K562 (cell line): ENCODE data around the gene EIF5A2. TPM values are rescaled to one million over a fixed set of nuclear protein-coding genes. Genes with fewer than 3 reads are reported as not detected.
A peak's percentile ranks its signal among the peaks of the same experiment; 100 is the strongest.

ENCODE experiments used
- ATAC-seq: fragments of 200-7000 bp; cut with Tn5 transposase; 3 replicates; pipeline ENCODE4 v1.9.1; 2020; ENCODE audit warnings: moderate library complexity
- BruUV-seq: library from RNA; stranded (reverse); fragments of 400-500 nt; replicated peaks from 2 replicates; lab custom pipeline; 2021; lab: Mats Ljungman, UMichigan
- CTCF ChIA-PET: fragments of 300-600 bp; formaldehyde crosslinking; extraction: SDS; loops from one replicate; lab custom pipeline; 2021; ENCODE audit warnings: low intra/inter-chr PET ratio; lab: Yijun Ruan, JAX
- POLR2A ChIA-PET: fragments of 300-600, 350-650 bp; sonication (Branson Sonifier 250); formaldehyde crosslinking; extraction: SDS; loops from one replicate; lab custom pipeline; 2021; ENCODE audit warnings: antibody characterized with exemption, inconsistent platforms; lab: Yijun Ruan, JAX
- DNase-seq, 4 experiments: peaks; one replicate each; pipeline versions ENCODE4 v3.0.0 to v3.0.0-alpha.2; 2011 to 2018; ENCODE audit warnings: low spot score in 3 of 4, mixed read lengths in 3 of 4; ENCODE audit errors: extremely low read depth in 1 of 4
- FAIRE-seq: peaks from 2 replicates; lab custom pipeline; 2011; peaks lifted over from hg19 to GRCh38; lab: Jason Lieb, UNC
- H2AFZ ChIP-seq: 2 replicates; pipeline ENCODE4 v1.6.0; 2011; ENCODE audit warnings: low read depth, low read length, control low read depth, inconsistent platforms
- H3K27ac ChIP-seq: fragments of 200-600 bp; 3 replicates; pipeline ENCODE4 v1.8.0; 2011; ENCODE audit warnings: low read depth, mild to moderate bottlenecking, control low read depth, inconsistent platforms, low read length, moderate library complexity, mixed read lengths; ENCODE audit errors: extremely low read depth
- H3K27me3 ChIP-seq, 2 experiments: fragments of 300-600 bp in 1 of 2; 2 replicates in 1 of 2; 3 replicates in 1 of 2; pipeline versions ENCODE4 v1.6.0 to v1.8.0; 2011; ENCODE audit warnings: inconsistent platforms in 2 of 2, low read length in 2 of 2, mild to moderate bottlenecking in 1 of 2, mixed read lengths in 1 of 2, moderate library complexity in 1 of 2; ENCODE audit not compliant: control insufficient read depth in 2 of 2, insufficient read depth in 2 of 2
- H3K36me3 ChIP-seq: fragments of 300-600 bp; 3 replicates; pipeline ENCODE4 v1.8.0; 2011; ENCODE audit warnings: mild to moderate bottlenecking, low read length, inconsistent platforms; ENCODE audit not compliant: control insufficient read depth, insufficient read depth
- H3K4me1 ChIP-seq, 2 experiments: fragments of 200-600 bp in 1 of 2; replicated peaks in 1 of 2; 2 replicates in 1 of 2; 3 replicates in 1 of 2; pipeline versions ENCODE4 v1.5.1 to v1.8.0; 2011; ENCODE audit warnings: inconsistent platforms in 2 of 2, low read length in 2 of 2, mild to moderate bottlenecking in 1 of 2, mixed read lengths in 1 of 2, moderate library complexity in 1 of 2; ENCODE audit not compliant: control insufficient read depth in 2 of 2, insufficient read depth in 2 of 2
- H3K4me2 ChIP-seq: 2 replicates; pipeline ENCODE4 v1.6.1; 2011; ENCODE audit warnings: low read length, control low read depth, inconsistent platforms, mixed read lengths; ENCODE audit not compliant: insufficient read depth
- H3K4me3 ChIP-seq: fragments of 200-600 bp; sonication (generic), shearing (Covaris generic); 2 replicates; pipeline ENCODE4 v1.5.1; 2016; ENCODE audit warnings: control low read depth, inconsistent platforms
- H3K79me2 ChIP-seq: fragments of 200-600 bp; 3 replicates; pipeline ENCODE4 v1.8.0; 2011; ENCODE audit warnings: low read length, inconsistent platforms; ENCODE audit not compliant: control insufficient read depth, insufficient read depth
- H3K9ac ChIP-seq, 2 experiments: 2 replicates each; pipeline versions ENCODE4 v1.6.0 to v1.6.1; 2011; ENCODE audit warnings: low read depth in 2 of 2, low read length in 2 of 2, control low read depth in 1 of 2, inconsistent platforms in 1 of 2, mild to moderate bottlenecking in 1 of 2, mixed read lengths in 1 of 2; ENCODE audit not compliant: insufficient read depth in 1 of 2
- H3K9me1 ChIP-seq: one replicate; pipeline ENCODE4 v1.6.0; 2011; ENCODE audit warnings: inconsistent platforms, mild to moderate bottlenecking, low read length, moderate library complexity; ENCODE audit not compliant: control insufficient read depth, insufficient read depth
- H3K9me3 ChIP-seq: replicated peaks from 2 replicates; pipeline ENCODE4 v1.5.1; 2011; ENCODE audit warnings: low read depth, low read length, inconsistent platforms; ENCODE audit not compliant: control insufficient read depth, insufficient read depth
- H4K20me1 ChIP-seq: replicated peaks from 2 replicates; pipeline ENCODE4 v1.6.1; 2011; ENCODE audit warnings: low read length, inconsistent platforms, mixed read lengths; ENCODE audit not compliant: control insufficient read depth, insufficient read depth
- C11orf30 ChIP-seq: fragments of 450-650 bp; IDR thresholded peaks from 2 replicates; pipeline ENCODE4 v1.6.1; 2016; ENCODE audit warnings: low read depth, mild to moderate bottlenecking
- CEBPG ChIP-seq, 3 experiments: fragments of 200-800 bp in 1 of 3; sonication (Bioruptor generic) in 1 of 3; sonication (generic) in 1 of 3; formaldehyde crosslinking in 1 of 3; IDR thresholded peaks in 2 of 3; conservative IDR thresholded peaks in 1 of 3; 2 replicates each; pipeline versions ENCODE4 v1.6.1 to v1.8.0; 2016 to 2022; ENCODE audit warnings: missing compliant biosample characterization in 2 of 3, missing genetic modification characterization in 2 of 3, mild to moderate bottlenecking in 1 of 3, missing genetic modification reagents in 1 of 3
- NR4A1 ChIP-seq, 2 experiments: fragments of 250-450 bp in 1 of 2; fragments of 450-650 bp in 1 of 2; sonication (Bioruptor Pico) in 1 of 2; IDR thresholded peaks; 2 replicates each; pipeline versions ENCODE4 v1.4.0 to v1.6.1; 2016 to 2020; ENCODE audit warnings: mild to moderate bottlenecking in 2 of 2, missing compliant biosample characterization in 1 of 2, missing genetic modification characterization in 1 of 2, moderate library complexity in 1 of 2
- TRIM24 ChIP-seq, 2 experiments: fragments of 450-650 bp; IDR thresholded peaks; 2 replicates each; pipeline ENCODE4 v1.6.1; 2016
- XRCC5 ChIP-seq: fragments of 200-400 bp; formaldehyde crosslinking; IDR thresholded peaks from 2 replicates; pipeline ENCODE4 v1.6.1; 2017; ENCODE audit warnings: low read depth, mild to moderate bottlenecking, low read length
- ZNF143 ChIP-seq: sonication (generic); formaldehyde crosslinking; IDR thresholded peaks from 2 replicates; pipeline ENCODE4 v1.9.0; 2022; ENCODE audit warnings: mild to moderate bottlenecking, missing genetic modification reagents
- ZNF316 ChIP-seq: fragments of 450-650 bp; IDR thresholded peaks from 2 replicates; pipeline ENCODE4 v1.6.1; 2016
- WGBS: fragments of 100-300 bp; shearing (Covaris generic); methylation state at CpG from one replicate; pipeline ENCODE4 v1.1.6; 2016; ENCODE audit warnings: low coverage, mixed read lengths; ENCODE audit not compliant: insufficient coverage; ENCODE audit errors: missing lambda C conversion rate; 5-methylcytosine and 5-hydroxymethylcytosine counted together
- in situ Hi-C: fragments of 300-500 bp; cut with MboI; formaldehyde crosslinking; loops from 4 replicates; pipeline ENCODE4 v1.15.0; 2018; ENCODE audit warnings: inconsistent platforms, mixed read lengths
- intact Hi-C: fragments of 100-400 bp; cut with micrococcal nuclease; formaldehyde crosslinking; loops from 2 replicates; pipeline ENCODE4 v1.14.2; 2022
- polyA plus RNA-seq, 8 experiments: library from polyadenylated mRNA; depleted of rRNA in 4 of 8; stranded (reverse) in 5 of 8; unstranded in 3 of 8; fragments of >200 nt; fragmentation: Nextera tagmentation in 2 of 8; fragmentation: Illumina TruSeq in 1 of 8; extraction: Ambion mirVana in 2 of 8; extraction: Trizol in 1 of 8; gene quantifications; 2 replicates each; pipeline versions ENCODE4 v1.2.1 to v1.2.3, GENCODE V29; 2011 to 2014; ENCODE audit warnings: inconsistent platforms in 1 of 8, missing spikeins in 1 of 8
- total RNA-seq, 7 experiments: library from RNA; depleted of rRNA in 6 of 7; stranded (reverse); fragments of >200 nt in 6 of 7; fragmentation: Illumina TruSeq in 2 of 7; extraction: Trizol in 2 of 7; gene quantifications; 2 replicates each; pipeline versions ENCODE4 v1.2.1 to v1.2.3, GENCODE V29; 2011 to 2021; ENCODE audit warnings: low replicate concordance in 1 of 7
- TF ChIP-seq, protein P1 (sequence below), 2 experiments: fragments of 450-650 bp; IDR thresholded peaks; 2 replicates each; pipeline ENCODE4 v1.6.1; 2016; ENCODE audit warnings: mild to moderate bottlenecking in 2 of 2, borderline replicate concordance in 1 of 2, low read depth in 1 of 2, moderate library complexity in 1 of 2
- TF ChIP-seq, protein P2 (sequence below): fragments of 250-450 bp; sonication (Bioruptor Pico); IDR thresholded peaks from 2 replicates; pipeline ENCODE4 v1.8.0; 2022; ENCODE audit warnings: inconsistent platforms

The EIF5A2 gene
- total and polyA plus RNA-seq, 9 of the 15 experiments (the other 6 are each of a cell fraction or from before 2014, with no cell fraction given): 3.9 to 18.3 (median 15.9) TPM

DNA sequence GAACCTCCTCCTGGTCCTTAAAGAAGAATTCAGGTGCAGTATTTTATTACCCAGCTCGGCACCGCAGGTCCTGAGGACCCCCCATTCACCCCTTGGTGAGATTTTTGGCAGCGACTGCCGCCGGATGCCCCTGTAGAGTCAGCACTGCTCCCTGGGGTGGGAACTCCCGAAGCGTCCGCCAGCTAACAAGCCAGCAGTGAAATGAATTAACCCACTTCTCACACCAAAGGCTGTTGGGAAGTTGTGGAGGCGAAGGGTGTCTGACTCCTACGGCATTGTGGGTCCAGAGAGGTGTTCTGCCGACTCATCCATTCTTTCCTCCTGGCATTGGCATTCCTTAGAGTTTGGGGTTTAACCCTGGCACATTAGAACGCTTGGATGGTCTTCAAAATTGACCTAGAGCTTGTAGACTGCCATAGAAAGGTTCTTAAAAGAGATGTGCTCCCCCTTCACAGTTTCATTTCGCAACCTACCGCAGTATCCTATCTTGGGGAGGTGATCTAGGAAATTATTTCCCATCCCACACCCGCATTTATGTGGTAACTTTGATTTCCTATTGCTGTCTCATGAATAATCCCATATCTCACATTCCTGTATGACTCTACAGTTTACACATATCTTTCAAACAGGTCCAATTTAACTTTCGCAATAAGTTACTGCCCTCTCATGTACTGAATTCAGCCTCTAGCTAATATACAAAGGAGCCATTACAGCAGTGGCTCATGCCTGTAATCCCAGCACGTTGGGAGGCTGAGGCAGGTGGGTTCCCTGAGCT lies 879 bp upstream of the EIF5A2 start:
- no peak overlapping the region for H3K4me3 ChIP-seq
- TF ChIP-seq, protein P1, sequence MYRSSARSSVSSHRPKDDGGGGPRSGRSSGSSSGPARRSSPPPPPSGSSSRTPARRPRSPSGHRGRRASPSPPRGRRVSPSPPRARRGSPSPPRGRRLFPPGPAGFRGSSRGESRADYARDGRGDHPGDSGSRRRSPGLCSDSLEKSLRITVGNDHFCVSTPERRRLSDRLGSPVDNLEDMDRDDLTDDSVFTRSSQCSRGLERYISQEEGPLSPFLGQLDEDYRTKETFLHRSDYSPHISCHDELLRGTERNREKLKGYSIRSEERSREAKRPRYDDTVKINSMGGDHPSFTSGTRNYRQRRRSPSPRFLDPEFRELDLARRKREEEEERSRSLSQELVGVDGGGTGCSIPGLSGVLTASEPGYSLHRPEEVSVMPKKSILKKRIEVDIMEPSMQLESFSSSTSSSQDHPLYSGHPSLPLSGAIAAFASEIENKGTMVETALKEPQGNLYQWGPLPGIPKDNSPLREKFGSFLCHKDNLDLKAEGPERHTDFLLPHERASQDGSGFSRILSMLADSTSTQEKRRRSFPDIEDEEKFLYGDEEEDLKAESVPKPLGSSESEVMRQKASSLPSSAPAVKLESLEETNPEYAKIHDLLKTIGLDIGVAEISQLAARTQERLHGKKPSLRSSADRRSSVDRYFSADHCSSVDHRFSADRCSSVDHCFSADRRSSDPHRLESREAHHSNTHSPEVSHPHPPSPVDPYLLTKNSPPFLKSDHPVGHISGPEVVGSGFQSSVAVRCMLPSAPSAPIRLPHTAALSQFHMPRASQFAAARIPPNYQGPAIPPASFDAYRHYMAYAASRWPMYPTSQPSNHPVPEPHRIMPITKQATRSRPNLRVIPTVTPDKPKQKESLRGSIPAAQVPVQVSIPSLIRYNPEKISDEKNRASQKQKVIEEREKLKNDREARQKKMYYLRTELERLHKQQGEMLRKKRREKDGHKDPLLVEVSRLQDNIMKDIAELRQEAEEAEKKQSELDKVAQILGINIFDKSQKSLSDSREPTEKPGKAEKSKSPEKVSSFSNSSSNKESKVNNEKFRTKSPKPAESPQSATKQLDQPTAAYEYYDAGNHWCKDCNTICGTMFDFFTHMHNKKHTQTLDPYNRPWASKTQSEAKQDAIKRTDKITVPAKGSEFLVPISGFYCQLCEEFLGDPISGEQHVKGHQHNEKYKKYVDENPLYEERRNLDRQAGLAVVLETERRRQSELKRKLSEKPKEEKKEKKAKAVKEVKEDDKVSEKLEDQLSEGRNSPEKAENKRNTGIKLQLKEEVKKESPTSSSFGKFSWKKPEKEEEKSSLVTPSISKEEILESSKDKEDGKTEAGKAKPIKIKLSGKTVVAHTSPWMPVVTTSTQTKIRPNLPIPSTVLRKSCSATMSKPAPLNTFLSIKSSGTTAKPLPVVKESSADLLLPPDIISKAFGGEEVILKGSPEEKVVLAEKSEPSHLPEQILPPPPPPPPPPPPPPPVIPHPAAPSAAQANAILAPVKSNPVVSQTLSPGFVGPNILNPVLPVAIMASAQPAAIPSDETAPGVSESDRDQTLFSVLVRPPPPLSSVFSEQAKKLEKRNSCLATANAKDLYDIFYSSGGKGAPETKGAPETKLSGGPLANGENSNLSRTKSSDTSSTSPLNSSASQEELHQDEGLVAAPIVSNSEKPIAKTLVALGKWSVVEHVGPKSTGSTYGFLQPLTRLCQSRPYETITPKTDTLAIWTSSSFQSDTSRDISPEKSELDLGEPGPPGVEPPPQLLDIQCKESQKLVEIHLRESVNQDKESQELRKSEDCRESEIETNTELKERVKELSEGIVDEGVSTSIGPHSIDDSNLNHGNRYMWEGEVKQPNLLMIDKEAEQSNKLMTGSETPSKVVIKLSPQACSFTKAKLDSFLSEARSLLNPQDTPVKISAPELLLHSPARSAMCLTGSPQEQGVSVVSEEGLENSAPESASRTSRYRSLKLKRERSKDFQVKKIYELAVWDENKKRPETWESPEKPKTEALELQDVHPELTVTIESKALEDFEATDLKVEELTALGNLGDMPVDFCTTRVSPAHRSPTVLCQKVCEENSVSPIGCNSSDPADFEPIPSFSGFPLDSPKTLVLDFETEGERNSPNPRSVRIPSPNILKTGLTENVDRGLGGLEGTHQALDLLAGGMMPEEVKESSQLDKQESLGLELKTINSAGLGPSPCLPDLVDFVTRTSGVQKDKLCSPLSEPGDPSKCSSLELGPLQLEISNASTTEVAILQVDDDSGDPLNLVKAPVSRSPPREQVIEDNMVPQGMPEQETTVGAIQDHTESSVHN (IDR thresholded peaks at IDR 0.05; ENCODE audit: borderline replicate concordance in 1 of 2, low read depth in 1 of 2): no peak
- TF ChIP-seq ZNF316 (peak; percentile 56), XRCC5 (0 out of 2 replicates have a peak, but pooled peaks have one; percentile 3), ZNF143 (CRISPR knock-in tag) (0 out of 2 replicates have a peak, but pooled peaks have one; percentile 6), TRIM24 (IDR thresholded peaks at IDR 0.05) (0 out of 4 replicates have a peak, but pooled peaks of 1 of the 2 experiments have one; percentile 15), C11orf30 (peak; percentile 31; the same call in 1 of the 2 replicates), CEBPG (CRISPR knock-in tag; IDR thresholded peaks at IDR 0.05) (peak; percentile 39; the same call in 1 of the 2 replicates), CEBPG (tag; conservative IDR thresholded peaks at IDR 0.05 in 1 of 2, IDR thresholded peaks at IDR 0.05 in 1 of 2) (no peak; a peak in 2 of 4 replicates), NR4A1 (CRISPR knock-in tag; IDR thresholded peaks at IDR 0.05) (no peak), NR4A1 (tag; IDR thresholded peaks at IDR 0.05) (0 out of 2 replicates have a peak, but pooled peaks have one; percentile 8)
- TF ChIP-seq, protein P2, sequence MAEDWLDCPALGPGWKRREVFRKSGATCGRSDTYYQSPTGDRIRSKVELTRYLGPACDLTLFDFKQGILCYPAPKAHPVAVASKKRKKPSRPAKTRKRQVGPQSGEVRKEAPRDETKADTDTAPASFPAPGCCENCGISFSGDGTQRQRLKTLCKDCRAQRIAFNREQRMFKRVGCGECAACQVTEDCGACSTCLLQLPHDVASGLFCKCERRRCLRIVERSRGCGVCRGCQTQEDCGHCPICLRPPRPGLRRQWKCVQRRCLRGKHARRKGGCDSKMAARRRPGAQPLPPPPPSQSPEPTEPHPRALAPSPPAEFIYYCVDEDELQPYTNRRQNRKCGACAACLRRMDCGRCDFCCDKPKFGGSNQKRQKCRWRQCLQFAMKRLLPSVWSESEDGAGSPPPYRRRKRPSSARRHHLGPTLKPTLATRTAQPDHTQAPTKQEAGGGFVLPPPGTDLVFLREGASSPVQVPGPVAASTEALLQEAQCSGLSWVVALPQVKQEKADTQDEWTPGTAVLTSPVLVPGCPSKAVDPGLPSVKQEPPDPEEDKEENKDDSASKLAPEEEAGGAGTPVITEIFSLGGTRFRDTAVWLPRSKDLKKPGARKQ (CRISPR knock-in tag): no peak

More for the DNA sequence above, 879 bp upstream of the EIF5A2 start:
- 94% methylated on average over 14 of the region's 17 CpGs for WGBS
- Histone ChIP-seq H3K9ac (no peak overlapping the region), H4K20me1 (no peaks in the 10 kb centered on the region), H3K9me1 (peaks cover 3% of the 10 kb centered on the region), H3K27me3 (no peaks in the 10 kb centered on the region), H3K4me2 (peak overlapping the region; percentile 42; the same call in 1 of the 2 replicates), H3K79me2 (peaks cover 20% of the 10 kb centered on the region), H3K4me1 (peaks cover 2 to 14% of the 10 kb centered on the region in 2 experiments; a peak in 3 of 5 replicates), H2AFZ (peak overlapping the region; percentile 93), H3K36me3 (peaks cover 7% of the 10 kb centered on the region; the same call in 1 of the 3 replicates), H3K27ac (peak overlapping the region; percentile 56; the same call in 1 of the 3 replicates), H3K9me3 (peaks cover 11% of the 10 kb centered on the region)
- intact Hi-C loops: no loop called here
- TSS peak; percentile 93 for BruUV-seq
- in situ Hi-C loops: no loop called here
- ChIA-PET POLR2A (interaction anchor here (0.6 to 1.5 kb wide), 3 partner anchors 44 to 1146 kb away, joined by 3 to 6 read pairs (median 5); no protein-coding TSS in a partner anchor), CTCF (interaction anchor here (0.5 kb wide), 1 partner anchor 386 kb away, joined by 4 read pairs; no protein-coding TSS in a partner anchor)
- DNase-seq (no peak), ATAC-seq (no peak), FAIRE-seq (no peak)
